Aorta (tissue), 5 donors: Measurements from ENCODE around the gene CDK5RAP2. TPM values are rescaled to one million over a fixed set of nuclear protein-coding genes. Genes with fewer than 3 reads are reported as not detected.
"Not testable (repeated sequence)": the region's sequence is repeated elsewhere in the genome, so short reads cannot be mapped to it uniquely, and the experiment has no call there.

Experiments used
- ATAC-seq: fragments of 200-7000 bp; cut with Tn5 transposase; one replicate; pipeline ENCODE4 v1.9.1; 2022; ENCODE audit warnings: moderate library complexity; ENCODE audit not compliant: low FRiP score
- DNase-seq, 2 donors: peaks; one replicate each; pipeline ENCODE4 v3.0.0-alpha.2; 2020
- H3K27ac ChIP-seq, 2 donors: one replicate each; pipeline ENCODE4 v1.5.1; 2013; ENCODE audit warnings: low read length in 2 of 2, mild to moderate bottlenecking in 2 of 2, moderate library complexity in 2 of 2, control low read depth in 1 of 2, inconsistent platforms in 1 of 2, low read depth in 1 of 2
- H3K27me3 ChIP-seq, 2 donors: one replicate each; pipeline ENCODE4 v1.6.1; 2013; ENCODE audit warnings: control low read depth in 1 of 2, low read length in 1 of 2, mild to moderate bottlenecking in 1 of 2, moderate library complexity in 1 of 2; ENCODE audit not compliant: insufficient read depth in 2 of 2, control insufficient read depth in 1 of 2
- H3K36me3 ChIP-seq, 2 donors: one replicate each; pipeline ENCODE4 v1.6.1; 2013; ENCODE audit warnings: control low read depth in 1 of 2, low read length in 1 of 2, mild to moderate bottlenecking in 1 of 2; ENCODE audit not compliant: insufficient read depth in 2 of 2, control insufficient read depth in 1 of 2
- H3K4me1 ChIP-seq, 2 donors: one replicate each; pipeline ENCODE4 v1.6.1; 2013; ENCODE audit warnings: low read length in 2 of 2, control low read depth in 1 of 2, mild to moderate bottlenecking in 1 of 2, moderate library complexity in 1 of 2; ENCODE audit not compliant: insufficient read depth in 2 of 2, control insufficient read depth in 1 of 2
- H3K4me3 ChIP-seq, 2 donors: one replicate each; pipeline ENCODE4 v1.5.1; 2013; ENCODE audit warnings: low read length in 2 of 2, control low read depth in 1 of 2, mild to moderate bottlenecking in 1 of 2
- H3K9me3 ChIP-seq: one replicate; pipeline ENCODE4 v1.6.1; 2013; ENCODE audit warnings: mild to moderate bottlenecking, low read length; ENCODE audit not compliant: control insufficient read depth
- WGBS, 2 donors: extraction: QIAGEN DNeasy Blood & Tissue Kit; methylation state at CpG; one replicate each; pipeline ENCODE4 v1.1.7; 2013; 5-methylcytosine and 5-hydroxymethylcytosine counted together
- intact Hi-C, 2 donors: fragments of 100-400 bp; cut with DNase I; formaldehyde crosslinking; loops; one replicate each; pipeline versions ENCODE4 v1.14.2 to v1.15.0; 2022
- polyA plus RNA-seq, 2 donors: library from polyadenylated mRNA; stranded (reverse); fragments of 200-250 nt; gene quantifications; one replicate each; pipeline ENCODE4 v1.2.3, GENCODE V29; 2013
- total RNA-seq, 2 donors: library from RNA; stranded (reverse); fragmentation: NEBNext Ultra II Directional; extraction: Animal tissue kit (Norgen Biotek cat#: 25700); gene quantifications; one replicate each; pipeline ENCODE4 v1.2.1, GENCODE V29; 2021
- donor health status: healthy with polysubstance abuse.
- donor health status: Bipolar disorder and iron deficiency.
- donor health status: DM: no; HTN: no; CAD: no.
- donor health status: DM: no; HTN: no; CAD: no.
- donor health status: DM: yes; HTN: yes; CAD: no.

The CDK5RAP2 gene
- total and polyA plus RNA-seq, 4 donors = 37.1 to 106 (median 66.3) TPM

DNA sequence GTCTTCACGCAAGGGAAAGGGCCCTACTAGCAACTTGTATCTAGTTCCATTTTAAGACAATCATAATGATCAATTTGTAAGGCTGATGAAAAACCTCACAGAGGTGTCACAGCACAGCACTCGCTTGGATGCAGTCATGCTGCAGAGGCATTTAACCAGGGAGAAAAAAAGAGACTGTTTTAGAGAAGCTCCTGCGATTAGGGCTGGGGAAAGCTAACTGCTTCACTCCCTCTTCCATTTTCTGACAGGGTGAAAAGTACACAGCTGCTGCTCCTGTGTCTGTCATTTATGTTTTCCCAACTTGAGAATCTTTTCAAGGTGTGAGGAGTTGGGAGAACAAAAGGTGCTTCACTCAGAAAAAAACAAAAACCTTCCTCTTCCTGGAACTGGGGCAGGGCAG lies 106.4 kb downstream of the CDK5RAP2 start:
- H3K27me3 ChIP-seq = no peaks in the 10 kb centered on the region
- no peak overlapping the region for H3K27ac ChIP-seq
- no peaks in the 10 kb centered on the region for H3K4me1 ChIP-seq
- DNase-seq (no peak), ATAC-seq (no peak)
- intact Hi-C loops = loop anchor here in 1 of 2 donors (10.0 kb wide), 1 partner anchor 509 kb away; no protein-coding TSS in a partner anchor
- no peaks in the 10 kb centered on the region for H3K9me3 ChIP-seq
- H3K36me3 ChIP-seq = peaks cover 5 to 10% of the 10 kb centered on the region in 2 donors
- 59 to 66% methylated on average over 3 of the region's 3 CpGs for WGBS, 2 donors
- no peak overlapping the region for H3K4me3 ChIP-seq

DNA sequence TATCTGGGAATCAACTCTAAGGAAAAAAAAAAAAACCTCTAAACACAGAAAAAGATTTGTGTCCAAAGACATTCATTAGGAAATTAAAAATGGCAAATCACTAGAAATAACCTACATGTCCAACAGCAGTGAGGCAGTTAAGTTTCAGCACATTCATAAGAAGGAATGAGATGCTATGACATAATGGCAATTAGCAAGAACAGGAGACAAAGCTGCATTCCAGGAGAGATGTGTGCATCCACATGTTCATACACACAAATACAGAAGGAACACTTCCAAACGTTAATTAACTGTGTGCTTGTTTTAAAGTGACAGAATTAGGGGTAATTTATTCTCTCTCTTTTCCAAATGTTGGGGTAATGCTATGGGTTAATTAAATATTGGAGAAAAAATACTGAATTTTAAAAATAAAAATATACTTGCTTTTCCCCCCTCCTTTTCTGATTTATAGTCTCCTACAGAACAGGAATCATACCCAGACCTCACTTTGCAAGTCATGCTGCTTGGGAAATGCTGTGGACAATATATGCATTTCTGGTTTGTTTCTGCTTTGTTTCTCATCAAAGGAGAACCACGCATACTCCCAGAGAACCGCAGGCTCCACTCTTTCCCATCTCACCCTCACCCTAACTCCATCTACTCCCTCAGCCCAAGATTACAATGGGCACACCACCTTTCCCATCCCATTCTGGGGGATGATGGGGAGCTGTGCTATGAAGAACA lies 114.1 kb downstream of the CDK5RAP2 start:
- no peaks in the 10 kb centered on the region for H3K9me3 ChIP-seq
- H3K27ac ChIP-seq = no peak overlapping the region
- H3K4me1 ChIP-seq = peaks cover 0 to 4% of the 10 kb centered on the region in 2 donors
- DNase-seq (no peak), ATAC-seq (no peak)
- intact Hi-C loops = no loop called here
- 76 to 79% methylated on average over 3 of the region's 3 CpGs for WGBS, 2 donors
- no peaks in the 10 kb centered on the region for H3K27me3 ChIP-seq
- no peak overlapping the region for H3K4me3 ChIP-seq
- peaks cover 0 to 4% of the 10 kb centered on the region in 2 donors for H3K36me3 ChIP-seq

DNA sequence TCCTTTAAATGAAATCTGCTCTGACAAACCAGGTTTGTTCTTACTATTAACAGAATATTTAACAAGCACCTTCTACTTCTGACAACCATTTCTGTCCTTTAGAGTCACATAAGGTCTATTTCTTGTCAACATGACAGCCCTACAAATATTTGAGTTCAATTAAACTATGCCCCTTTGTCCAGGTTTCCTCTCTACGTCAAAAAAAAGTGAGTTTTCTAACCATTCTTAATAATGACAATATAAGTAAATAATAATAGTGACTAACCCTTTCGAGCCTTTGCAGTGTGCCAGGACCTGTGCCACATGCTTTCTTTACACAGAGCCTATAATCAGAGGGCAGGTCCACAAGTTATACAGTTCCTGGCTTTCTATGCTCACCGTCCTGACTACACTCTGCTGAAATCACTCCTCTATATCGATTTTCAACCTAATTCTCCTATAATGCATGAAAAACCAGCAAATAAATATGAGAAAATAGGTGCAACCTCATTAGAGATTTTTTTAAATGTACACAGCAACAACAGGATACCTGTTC lies 115.0 kb downstream of the CDK5RAP2 start:
- WGBS, 2 donors = 59 to 67% methylated on average over 4 of the region's 4 CpGs
- H3K4me3 ChIP-seq = no peak overlapping the region
- intact Hi-C loops = no loop called here
- no peaks in the 10 kb centered on the region for H3K9me3 ChIP-seq
- H3K27ac ChIP-seq = no peak overlapping the region
- H3K4me1 ChIP-seq = peaks cover 0 to 4% of the 10 kb centered on the region in 2 donors
- DNase-seq = no peak
- ATAC-seq = no peak
- no peaks in the 10 kb centered on the region for H3K36me3 ChIP-seq
- H3K27me3 ChIP-seq = no peaks in the 10 kb centered on the region

DNA sequence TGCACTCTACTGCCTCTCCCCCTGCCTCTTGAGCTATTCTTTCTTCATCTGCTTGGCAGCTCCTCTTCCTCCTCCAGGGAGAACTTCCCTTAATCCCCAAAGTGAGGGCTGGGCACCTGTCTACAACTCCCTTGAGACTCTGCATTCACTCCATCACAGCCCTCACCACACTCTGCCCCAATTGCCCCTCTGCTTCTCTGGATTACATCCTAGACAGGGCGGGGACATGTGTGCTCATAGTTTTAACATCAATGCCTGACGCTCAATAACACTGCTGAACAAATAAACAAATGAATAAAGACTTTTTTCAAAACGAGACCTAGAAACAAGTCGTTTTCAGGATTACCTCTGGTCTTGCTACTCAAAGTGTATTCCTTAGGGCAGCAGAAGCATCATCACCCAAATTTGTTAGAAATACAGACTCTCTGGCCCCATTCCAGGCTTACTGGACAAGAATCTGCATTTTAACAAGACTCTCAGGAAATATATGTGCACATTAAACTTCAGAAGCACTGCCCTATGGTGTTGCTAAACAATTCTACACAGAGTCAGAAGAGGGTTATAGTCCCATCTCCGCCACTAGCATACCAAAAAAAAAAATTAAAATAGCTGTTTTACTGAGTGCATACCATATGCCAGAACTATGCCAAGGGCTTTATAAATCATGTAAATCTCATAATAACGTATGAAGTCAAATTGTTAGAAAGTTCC lies 115.6 kb downstream of the CDK5RAP2 start:
- ATAC-seq (no peak), DNase-seq (no peak)
- intact Hi-C loops = no loop called here
- no peaks in the 10 kb centered on the region for H3K9me3 ChIP-seq
- H3K36me3 ChIP-seq = no peaks in the 10 kb centered on the region
- 13 to 21% methylated on average over 6 of the region's 6 CpGs for WGBS, 2 donors
- H3K27me3 ChIP-seq = no peaks in the 10 kb centered on the region
- H3K4me3 ChIP-seq = no peak overlapping the region
- peaks cover 0 to 4% of the 10 kb centered on the region in 2 donors for H3K4me1 ChIP-seq
- peak overlapping the region; percentile 9 to 73 for H3K27ac ChIP-seq

GRCh38 chr9:120463765-120464164 lies 116.2 kb downstream of the CDK5RAP2 start:
- Histone ChIP-seq H3K4me1 (peaks cover 0 to 4% of the 10 kb centered on the region in 2 donors), H3K4me3 (no peak overlapping the region), H3K27me3 (no peaks in the 10 kb centered on the region), H3K27ac (peak overlapping the region in 1 of 2 donors; percentile 73), H3K9me3 (no peaks in the 10 kb centered on the region), H3K36me3 (peaks cover 0 to under 1% of the 10 kb centered on the region in 2 donors)
- DNase-seq (no peak), ATAC-seq (no peak)
- intact Hi-C loops = no loop called here
- 17 to 24% methylated on average over 4 of the region's 4 CpGs for WGBS, 2 donors

DNA sequence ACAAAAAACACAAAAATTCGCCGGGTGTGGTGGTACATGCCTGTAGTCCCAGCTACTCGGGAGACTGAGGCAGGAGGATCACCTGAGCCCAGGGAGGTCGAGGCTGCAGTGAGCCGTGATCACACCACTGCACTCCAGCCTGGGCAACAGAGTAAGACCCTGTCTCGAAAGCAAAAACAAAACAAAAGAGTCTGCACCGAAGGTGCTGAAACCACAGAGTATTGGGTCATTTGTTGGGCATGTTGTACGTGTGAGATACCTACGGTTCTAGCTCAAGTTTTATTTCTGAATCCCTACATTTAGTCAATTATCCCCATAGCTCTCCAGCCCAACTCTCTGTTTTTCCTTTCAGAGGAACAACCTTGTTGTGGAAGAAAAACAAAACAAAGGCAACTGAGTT lies 118.3 kb downstream of the CDK5RAP2 start:
- DNase-seq, H3K9me3 ChIP-seq, H3K4me1 ChIP-seq, ATAC-seq, H3K4me3 ChIP-seq, H3K27me3 ChIP-seq, H3K36me3 ChIP-seq, H3K27ac ChIP-seq, intact Hi-C loops: not testable (repeated sequence)
- 97% methylated on average over 9 of the region's 9 CpGs for WGBS, 2 donors

- ATAC-seq (no peak), DNase-seq (no peak)
- no peak overlapping the region for H3K4me3 ChIP-seq
- no peaks in the 10 kb centered on the region for H3K4me1 ChIP-seq
- WGBS, 2 donors = 96 to 98% methylated on average over 3 of the region's 3 CpGs
- peaks cover 0 to 9% of the 10 kb centered on the region in 2 donors for H3K36me3 ChIP-seq
- peaks cover 1% of the 10 kb centered on the region for H3K9me3 ChIP-seq
- H3K27me3 ChIP-seq = no peaks in the 10 kb centered on the region
- H3K27ac ChIP-seq = no peak overlapping the region
- intact Hi-C loops = no loop called here
Observed at GRCh38 chr9:120456218-120456617, 123.7 kb downstream of the CDK5RAP2 start.

- H3K4me1 ChIP-seq = peaks cover 0 to 3% of the 10 kb centered on the region in 2 donors
- H3K4me3 ChIP-seq = no peak overlapping the region
- H3K27ac ChIP-seq = peak overlapping the region in 1 of 2 donors; percentile 39
- peaks cover 1% of the 10 kb centered on the region for H3K9me3 ChIP-seq
- peaks cover 0 to 11% of the 10 kb centered on the region in 2 donors for H3K36me3 ChIP-seq
- ATAC-seq = no peak
- no peaks in the 10 kb centered on the region for H3K27me3 ChIP-seq
- intact Hi-C loops = no loop called here
- no peak for DNase-seq
- WGBS, 2 donors = 26 to 33% methylated on average over 3 of the region's 3 CpGs
Observed at GRCh38 chr9:120454467-120454866, 125.5 kb downstream of the CDK5RAP2 start.
